Stimulated activated CD4-positive, alpha-beta T cell treated with anti-CD3 and anti-CD28 coated beads, Interleukin-15, amount 100 ng/mL, for 1 hour (primary cell): ENCODE measurements around the gene CD2AP.
"Not testable (repeated sequence)": the region's sequence is repeated elsewhere in the genome, so short reads cannot be mapped to it uniquely, and the experiment has no call there.

Source experiments
- DNase-seq, 2 donors: peaks; one replicate each; pipeline ENCODE4 v3.0.0-alpha.2; 2020; ENCODE audit warnings: low read depth in 1 of 2, low spot score in 1 of 2

Gene CD2AP

GRCh38 chr6:47631269-47631772 is 153.7 kb downstream of the CD2AP start:
- DNase-seq: no peak

- no peak for DNase-seq
Observed at GRCh38 chr6:47631797-47632196, 154.2 kb downstream of the CD2AP start.

- no peak for DNase-seq
Observed at GRCh38 chr6:47633141-47633540, 155.6 kb downstream of the CD2AP start.

GRCh38 chr6:47634210-47635047 is 156.8 kb downstream of the CD2AP start:
- DNase-seq: no peak

GRCh38 chr6:47646689-47647088 is 169.1 kb downstream of the CD2AP start:
- DNase-seq: no peak

GRCh38 chr6:47647188-47647587 is 169.6 kb downstream of the CD2AP start:
- no peak for DNase-seq

- DNase-seq: not testable (repeated sequence)
Observed at GRCh38 chr6:47647626-47648025, 170.0 kb downstream of the CD2AP start.

GRCh38 chr6:47648031-47648430 is 170.4 kb downstream of the CD2AP start:
- no peak for DNase-seq

- DNase-seq: no peak
Observed at GRCh38 chr6:47650553-47651432, 173.2 kb downstream of the CD2AP start.

- DNase-seq: no peak
Observed at GRCh38 chr6:47651505-47651944, 173.9 kb downstream of the CD2AP start.

GRCh38 chr6:47653706-47654105 is 176.1 kb downstream of the CD2AP start:
- DNase-seq: no peak

- DNase-seq: no peak
Observed at GRCh38 chr6:47654255-47654654, 176.7 kb downstream of the CD2AP start.

GRCh38 chr6:47655719-47656595 is 178.4 kb downstream of the CD2AP start:
- DNase-seq: peak in 1 of 2 donors; percentile 1

- no peak for DNase-seq
Observed at GRCh38 chr6:47661960-47662359, 184.4 kb downstream of the CD2AP start.

GRCh38 chr6:47663462-47664216 is 186.1 kb downstream of the CD2AP start:
- no peak for DNase-seq

GRCh38 chr6:47665112-47665511 is 187.5 kb downstream of the CD2AP start:
- no peak for DNase-seq

- no peak for DNase-seq
Observed at GRCh38 chr6:47669684-47670513, 192.3 kb downstream of the CD2AP start.

GRCh38 chr6:47670851-47671250 is 193.3 kb downstream of the CD2AP start:
- DNase-seq: no peak

- DNase-seq: no peak
Observed at GRCh38 chr6:47671777-47672176, 194.2 kb downstream of the CD2AP start.
